OCI-LY3 (cell line): ENCODE results near the gene SURF4.

Experiments
- H2AFZ ChIP-seq: fragments of 200-600, 300-600 bp; shearing (Covaris generic); 2 replicates; pipeline ENCODE4 v1.6.0; 2014; ENCODE audit warnings: antibody characterized with exemption, low read depth, low read length
- H3K27ac ChIP-seq: fragments of 200-600, 300-600 bp; sonication (generic); 2 replicates; pipeline ENCODE4 v1.5.1; 2014; ENCODE audit warnings: mild to moderate bottlenecking, low read length, moderate library complexity, mixed read lengths
- H3K27me3 ChIP-seq: fragments of 200-600, 300-600 bp; sonication (generic); 2 replicates; pipeline ENCODE4 v1.6.1; 2014; ENCODE audit warnings: low read depth, low read length, mixed read lengths
- H3K36me3 ChIP-seq: fragments of 200-600, 300-600 bp; sonication (generic); replicated peaks from 2 replicates; pipeline ENCODE3; 2014; ENCODE audit warnings: low read depth, low read length, mixed read lengths
- H3K4me1 ChIP-seq: fragments of 300-600, 200-600 bp; sonication (generic); 2 replicates; pipeline ENCODE4 v1.6.1; 2014; ENCODE audit warnings: low read length, mixed read lengths
- H3K4me2 ChIP-seq: fragments of 200-600, 300-600 bp; sonication (generic); 2 replicates; pipeline ENCODE4 v1.6.1; 2014; ENCODE audit warnings: low read length, mixed read lengths
- H3K4me3 ChIP-seq: fragments of 300-600, 200-600 bp; sonication (generic); 2 replicates; pipeline ENCODE4 v1.5.1; 2014; ENCODE audit warnings: antibody characterized with exemption, mild to moderate bottlenecking, low read length, moderate library complexity
- H3K79me2 ChIP-seq: fragments of 300-600, 200-600 bp; shearing (Covaris generic); 2 replicates; pipeline ENCODE4 v1.6.1; 2014; ENCODE audit warnings: mild to moderate bottlenecking, low read length, mixed read lengths
- H3K9ac ChIP-seq: fragments of 300-600, 200-600 bp; shearing (Covaris generic); 2 replicates; pipeline ENCODE4 v1.6.0; 2014; ENCODE audit warnings: mild to moderate bottlenecking, low read length, moderate library complexity
- H3K9me3 ChIP-seq: fragments of 200-600, 300-600 bp; shearing (Covaris generic); 2 replicates; pipeline ENCODE4 v1.6.1; 2014; ENCODE audit warnings: low read length, mixed read lengths; ENCODE audit not compliant: insufficient read depth
- H4K20me1 ChIP-seq: fragments of 200-600, 300-600 bp; sonication (generic); 2 replicates; pipeline ENCODE4 v1.6.1; 2016; ENCODE audit warnings: low read length, mixed read lengths; ENCODE audit not compliant: insufficient read depth
- CTCF ChIP-seq: fragments of 200-600, 300-600 bp; sonication (generic); IDR thresholded peaks from 2 replicates; pipeline ENCODE4 v1.5.1; 2014; ENCODE audit warnings: antibody characterized with exemption, low read length, low read depth
- EZH2phosphoT487 ChIP-seq: fragments of 200-600 bp; shearing (Covaris generic); IDR thresholded peaks from 2 replicates; pipeline ENCODE4 v1.6.1; 2018; ENCODE audit warnings: antibody characterized with exemption, mixed run types, low read depth

SURF4 gene

GRCh38 chr9:133341369-133342068, 34.3 kb downstream of the SURF4 start:
- no peak overlapping the region for H3K4me3 ChIP-seq
- H3K27me3 ChIP-seq, result no peaks in the 10 kb centered on the region
- H4K20me1 ChIP-seq, result peaks cover 4% of the 10 kb centered on the region
- no peak overlapping the region for H2AFZ ChIP-seq
- no peak overlapping the region for H3K4me2 ChIP-seq
- H3K27ac ChIP-seq, result no peak overlapping the region
- H3K9me3 ChIP-seq, result no peaks in the 10 kb centered on the region
- peaks cover 10% of the 10 kb centered on the region for H3K4me1 ChIP-seq
- TF ChIP-seq EZH2phosphoT487 (no peak), CTCF (no peak)
- peaks cover 58% of the 10 kb centered on the region for H3K36me3 ChIP-seq
- H3K9ac ChIP-seq, result no peak overlapping the region
- peaks cover 13% of the 10 kb centered on the region for H3K79me2 ChIP-seq

GRCh38 chr9:133340916-133341315, 34.9 kb downstream of the SURF4 start:
- H3K4me3 ChIP-seq, result no peak overlapping the region
- TF ChIP-seq EZH2phosphoT487 (no peak), CTCF (no peak)
- no peak overlapping the region for H3K4me2 ChIP-seq
- H3K79me2 ChIP-seq, result peaks cover 8% of the 10 kb centered on the region
- H3K9me3 ChIP-seq, result no peaks in the 10 kb centered on the region
- H2AFZ ChIP-seq, result no peak overlapping the region
- no peaks in the 10 kb centered on the region for H4K20me1 ChIP-seq
- no peak overlapping the region for H3K9ac ChIP-seq
- H3K27me3 ChIP-seq, result no peaks in the 10 kb centered on the region
- H3K27ac ChIP-seq, result no peak overlapping the region
- peaks cover 7% of the 10 kb centered on the region; the same call in 1 of the 2 replicates for H3K4me1 ChIP-seq
- peaks cover 52% of the 10 kb centered on the region for H3K36me3 ChIP-seq

GRCh38 chr9:133340256-133340655, 35.6 kb downstream of the SURF4 start:
- Histone ChIP-seq H3K79me2 (peaks cover 8% of the 10 kb centered on the region), H3K4me2 (no peak overlapping the region), H3K27me3 (no peaks in the 10 kb centered on the region), H3K4me3 (no peak overlapping the region), H3K9ac (no peak overlapping the region), H3K27ac (no peak overlapping the region), H4K20me1 (no peaks in the 10 kb centered on the region), H3K4me1 (peaks cover 7% of the 10 kb centered on the region; the same call in 1 of the 2 replicates), H3K9me3 (no peaks in the 10 kb centered on the region), H3K36me3 (peaks cover 46% of the 10 kb centered on the region), H2AFZ (no peak overlapping the region)
- no peak for TF ChIP-seq CTCF
- no peak for TF ChIP-seq EZH2phosphoT487

- Histone ChIP-seq H3K27ac (no peak overlapping the region), H3K36me3 (peaks cover 42% of the 10 kb centered on the region), H3K4me1 (peaks cover 12% of the 10 kb centered on the region), H3K4me3 (no peak overlapping the region), H2AFZ (no peak overlapping the region), H4K20me1 (no peaks in the 10 kb centered on the region), H3K79me2 (peaks cover 14% of the 10 kb centered on the region), H3K4me2 (no peak overlapping the region), H3K9ac (no peak overlapping the region), H3K9me3 (no peaks in the 10 kb centered on the region), H3K27me3 (no peaks in the 10 kb centered on the region)
- TF ChIP-seq EZH2phosphoT487, result no peak
- no peak for TF ChIP-seq CTCF
These were observed 36.2 kb downstream of the SURF4 start for GRCh38 chr9:133339641-133340040.
